ENCODE data around the gene RIPK4.

Gene RIPK4

DNA sequence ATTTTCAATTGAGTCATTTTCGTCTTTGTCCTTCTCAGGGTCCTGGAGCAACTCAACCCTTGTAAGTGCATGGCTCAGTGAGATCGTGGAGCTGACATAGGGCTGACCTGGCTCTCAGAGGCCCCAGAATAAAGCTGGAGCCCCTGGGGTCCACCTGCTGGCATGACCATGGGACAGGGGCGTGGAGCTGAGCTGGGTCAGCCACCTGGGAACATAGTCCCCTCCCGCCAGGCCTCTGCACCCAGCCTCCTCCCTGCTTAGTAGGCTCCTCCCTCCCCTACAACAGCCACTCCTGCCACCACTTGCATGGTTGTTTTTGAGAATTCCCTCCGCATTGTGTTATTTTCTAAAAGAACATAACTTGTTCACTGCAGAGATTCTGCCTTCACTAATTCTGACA lies 3.1 kb upstream of the RIPK4 start:
- in situ Hi-C loops (cut with MboI; ENCODE audit: low sequenced_read_pairs): no loop called here

DNA sequence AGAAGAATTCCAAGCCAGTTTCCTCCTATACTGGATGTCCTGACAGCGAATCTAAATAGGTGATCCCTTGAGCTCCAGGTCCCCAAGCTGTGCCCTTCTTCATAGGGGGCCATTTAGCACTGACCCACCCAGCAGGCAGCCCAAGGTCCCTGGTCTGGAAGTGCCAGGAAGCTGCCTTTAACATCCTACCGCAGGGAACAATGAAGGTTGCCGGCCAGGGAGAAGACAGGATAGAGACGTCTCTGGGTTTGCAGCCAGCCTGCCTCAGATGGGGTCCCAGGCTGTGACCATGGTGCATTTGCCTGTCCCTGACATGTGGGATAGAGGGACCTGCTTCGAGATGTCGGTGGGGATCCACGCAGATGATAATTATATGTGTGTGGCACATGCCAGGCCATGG lies 2.7 kb upstream of the RIPK4 start:
- in situ Hi-C loops (cut with MboI; ENCODE audit: low sequenced_read_pairs): no loop called here

DNA sequence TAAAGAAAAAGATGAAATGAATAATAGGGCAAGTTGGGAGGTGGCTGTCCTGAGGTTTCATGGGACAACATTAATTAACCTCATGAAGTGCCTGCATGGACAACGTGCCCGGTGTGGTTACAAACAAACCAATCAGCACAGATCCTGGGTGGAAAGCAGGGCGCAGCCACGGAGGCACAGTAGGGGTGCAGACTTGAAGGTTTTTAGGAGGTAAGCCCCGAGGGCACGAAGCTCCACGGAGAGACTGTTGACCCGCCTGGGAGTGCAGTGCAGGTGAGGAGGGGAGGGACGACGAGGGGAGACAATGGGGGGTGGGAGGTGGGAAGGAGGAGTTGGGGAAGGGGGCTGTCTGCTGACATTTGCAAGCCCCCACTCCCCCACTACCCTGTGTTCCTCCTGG lies 2.3 kb upstream of the RIPK4 start:
- in situ Hi-C loops (cut with MboI; ENCODE audit: low sequenced_read_pairs): no loop called here

DNA sequence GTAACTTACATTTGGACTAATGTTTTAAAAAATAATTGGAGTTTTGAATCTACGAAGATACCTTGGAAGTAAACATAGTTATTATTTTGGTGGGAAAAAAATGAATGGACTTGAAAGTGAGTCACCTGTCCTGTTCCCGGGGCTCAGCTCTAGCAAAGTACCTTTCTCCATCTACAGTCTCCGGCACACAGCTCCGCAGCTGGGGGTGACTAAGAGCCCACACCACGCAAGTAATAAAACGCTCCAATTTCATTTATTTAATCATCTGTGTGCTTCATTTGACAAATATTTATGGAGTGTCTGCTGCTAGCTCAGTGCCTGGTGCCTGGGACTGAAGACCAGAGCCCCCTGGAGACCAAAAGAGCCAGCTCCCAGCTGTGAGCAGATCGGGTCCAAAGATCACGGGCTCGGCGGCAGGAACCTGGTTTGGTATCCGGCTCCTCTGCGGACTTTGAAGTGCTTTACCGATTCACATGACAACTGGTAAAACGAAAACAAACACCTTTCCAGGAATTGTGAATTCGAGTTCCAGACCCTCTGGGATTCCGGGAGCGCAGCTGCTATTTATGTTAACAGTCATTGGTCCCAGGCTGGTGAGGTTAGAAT lies 1.7 kb upstream of the RIPK4 start:
- in situ Hi-C loops (cut with MboI; ENCODE audit: low sequenced_read_pairs): no loop called here

DNA sequence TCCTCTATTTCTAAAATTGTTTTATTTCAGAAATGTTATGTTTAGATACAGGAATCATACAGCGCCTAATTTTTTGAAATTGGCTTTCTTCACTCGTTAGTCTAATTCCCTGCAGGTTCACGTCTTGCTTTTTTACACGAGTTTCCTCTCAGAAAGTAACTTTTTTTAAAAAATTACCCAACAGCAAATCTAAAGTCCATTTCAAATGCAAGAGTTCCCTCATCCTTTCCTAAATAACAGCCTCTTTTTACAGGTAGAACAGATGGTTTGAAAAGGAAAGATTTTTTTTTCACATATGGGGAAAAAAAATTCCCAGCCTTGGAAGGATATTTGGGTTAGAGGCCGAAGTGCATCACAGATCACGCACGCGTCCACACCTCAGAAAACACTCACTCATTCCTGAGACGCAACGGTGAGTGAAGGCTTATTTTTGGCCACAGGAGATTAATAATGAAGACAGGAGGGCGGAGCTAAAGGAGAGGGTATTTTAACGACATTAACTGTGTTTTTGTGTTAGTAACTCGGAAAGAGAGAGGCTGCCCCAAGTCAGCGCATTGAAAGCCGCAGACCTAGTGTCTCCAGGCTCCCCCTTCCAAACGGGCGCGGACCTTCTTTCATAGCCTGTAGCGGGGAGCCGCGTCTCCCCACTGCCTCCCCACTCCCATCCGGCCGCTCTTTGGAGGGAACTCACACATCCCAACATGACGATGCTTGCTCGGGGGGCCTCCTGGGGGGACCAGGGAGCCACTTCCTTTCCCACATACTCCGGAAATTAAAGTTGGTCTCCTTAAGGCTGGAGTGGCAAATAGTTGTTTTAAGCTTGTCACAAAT lies 969 bp upstream of the RIPK4 start:
- in situ Hi-C loops (cut with MboI; ENCODE audit: low sequenced_read_pairs): no loop called here

DNA sequence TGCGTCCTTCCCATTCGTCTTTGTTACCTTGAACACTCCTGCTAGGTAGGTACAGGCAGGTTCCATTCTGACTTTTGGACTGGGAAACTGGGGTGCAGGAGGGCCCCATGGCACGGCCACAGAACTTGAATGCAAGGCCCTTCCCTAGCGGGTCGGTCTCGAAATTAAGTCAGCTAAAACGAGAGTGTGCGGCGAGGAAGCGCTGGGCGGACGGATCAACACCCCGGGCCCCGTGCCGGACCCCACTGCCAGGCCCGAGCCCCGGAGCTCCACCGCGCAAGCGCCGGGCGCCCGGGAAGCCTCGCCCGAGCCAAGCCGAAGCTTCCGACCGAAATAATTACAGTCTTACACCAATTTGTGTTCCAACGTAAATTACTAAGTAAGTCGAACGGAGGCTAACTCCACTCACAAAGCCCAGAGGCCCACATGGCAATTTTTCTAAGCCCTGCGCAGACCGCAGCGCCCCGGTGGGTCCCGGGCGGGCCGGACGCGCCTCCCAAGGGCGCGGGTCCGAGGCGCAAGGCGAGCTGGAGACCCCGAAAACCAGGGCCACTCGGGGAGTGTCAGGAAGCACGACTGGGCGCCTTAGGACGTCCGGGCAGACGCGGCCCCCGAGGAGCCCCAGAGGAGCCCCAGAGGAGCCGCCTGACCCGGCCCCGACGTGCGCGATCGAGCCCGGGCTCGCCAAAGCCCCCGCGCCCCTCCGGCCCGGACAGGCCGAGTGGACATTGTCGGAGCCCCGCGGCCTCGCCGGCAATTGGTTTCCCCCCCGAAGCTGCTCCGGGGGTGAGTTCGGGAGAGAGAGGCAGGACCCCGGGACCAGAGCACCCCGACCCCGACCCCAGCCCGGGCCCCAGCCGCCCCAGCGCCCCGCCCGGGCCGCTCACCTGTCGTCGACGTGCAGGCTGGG lies 624 bp downstream of the RIPK4 start:
- in situ Hi-C loops (cut with MboI; ENCODE audit: low sequenced_read_pairs): no loop called here

DNA sequence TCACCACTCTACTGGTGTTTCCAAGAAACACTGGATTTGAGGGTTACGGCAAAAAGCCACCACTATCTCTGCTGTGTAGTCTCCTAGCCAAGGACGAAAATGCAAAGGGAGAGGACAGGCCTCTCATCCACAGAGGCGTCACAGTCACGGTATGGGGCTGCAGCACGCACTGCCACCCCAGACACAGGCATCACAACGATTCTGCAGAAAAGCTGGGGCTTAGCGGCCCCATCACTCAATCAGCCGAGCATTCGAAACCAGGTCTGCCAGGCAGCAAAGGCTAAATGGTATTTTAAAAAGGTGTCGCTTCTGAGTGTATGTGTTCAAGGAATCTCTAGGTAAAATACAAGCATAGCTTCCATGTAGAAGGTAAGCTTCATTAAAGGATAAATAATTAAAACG lies 1.4 kb downstream of the RIPK4 start:
- in situ Hi-C loops (cut with MboI; ENCODE audit: low sequenced_read_pairs): no loop called here

DNA sequence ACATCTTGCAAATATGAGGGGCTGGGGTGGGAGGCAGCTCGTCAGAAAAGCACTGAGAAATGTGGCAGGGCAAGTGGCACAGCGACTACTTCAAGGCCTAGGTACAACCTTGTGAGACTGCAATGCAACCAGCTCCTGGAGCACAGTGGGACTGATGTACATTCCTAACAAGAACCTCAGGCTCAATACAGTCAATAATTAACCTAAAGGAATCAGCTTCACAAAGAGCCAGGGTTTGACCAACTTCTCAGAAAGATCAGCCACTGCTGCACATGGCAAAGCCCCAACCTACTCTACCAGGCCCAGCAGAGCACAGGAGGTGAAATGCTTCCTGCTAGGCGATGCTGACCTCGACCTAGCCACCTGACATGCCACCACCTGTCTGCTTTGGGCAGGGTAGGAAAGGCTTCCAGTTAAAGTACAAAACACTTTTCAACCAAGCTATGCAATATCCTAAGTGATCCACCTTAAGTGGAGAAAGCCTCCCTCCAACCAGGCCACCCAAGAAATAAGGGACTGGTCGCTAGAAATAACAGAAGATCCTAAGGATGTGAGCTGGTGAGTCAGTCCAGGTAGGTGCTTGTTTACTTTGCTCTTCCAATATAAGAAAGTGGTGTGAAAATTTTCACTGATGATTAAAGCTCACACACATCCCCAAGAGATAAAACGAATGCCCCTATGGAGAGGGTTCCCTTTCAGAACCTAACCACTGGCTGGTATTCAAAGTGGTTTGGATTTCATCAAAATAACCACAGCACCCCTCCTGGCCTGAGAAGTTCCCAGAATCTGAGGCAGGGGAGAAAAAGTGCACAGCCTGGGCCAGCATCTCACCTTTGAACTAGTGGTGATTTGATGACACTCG lies 2.1 kb downstream of the RIPK4 start:
- in situ Hi-C loops (cut with MboI; ENCODE audit: low sequenced_read_pairs): no loop called here

DNA sequence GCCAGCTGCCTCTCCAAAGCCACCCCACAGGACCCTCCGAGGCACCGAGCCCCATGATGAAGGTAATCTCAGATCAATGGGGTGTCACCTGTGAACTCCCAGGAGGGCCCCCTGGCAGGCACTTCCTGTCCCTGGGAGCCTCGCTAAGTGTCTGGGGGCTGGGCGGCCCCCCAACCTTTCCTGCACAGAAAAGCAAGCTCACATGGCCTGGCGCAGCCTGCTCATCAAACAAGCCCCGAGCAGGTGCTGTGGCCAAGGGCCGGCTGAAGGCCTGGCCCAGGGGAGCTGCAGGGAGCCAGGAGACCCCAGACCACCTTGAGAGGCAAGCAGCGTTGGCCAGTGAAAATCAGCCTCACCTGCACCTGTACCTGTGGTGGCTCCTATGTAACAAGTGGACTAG lies 2.9 kb downstream of the RIPK4 start:
- in situ Hi-C loops (cut with MboI; ENCODE audit: low sequenced_read_pairs): no loop called here

DNA sequence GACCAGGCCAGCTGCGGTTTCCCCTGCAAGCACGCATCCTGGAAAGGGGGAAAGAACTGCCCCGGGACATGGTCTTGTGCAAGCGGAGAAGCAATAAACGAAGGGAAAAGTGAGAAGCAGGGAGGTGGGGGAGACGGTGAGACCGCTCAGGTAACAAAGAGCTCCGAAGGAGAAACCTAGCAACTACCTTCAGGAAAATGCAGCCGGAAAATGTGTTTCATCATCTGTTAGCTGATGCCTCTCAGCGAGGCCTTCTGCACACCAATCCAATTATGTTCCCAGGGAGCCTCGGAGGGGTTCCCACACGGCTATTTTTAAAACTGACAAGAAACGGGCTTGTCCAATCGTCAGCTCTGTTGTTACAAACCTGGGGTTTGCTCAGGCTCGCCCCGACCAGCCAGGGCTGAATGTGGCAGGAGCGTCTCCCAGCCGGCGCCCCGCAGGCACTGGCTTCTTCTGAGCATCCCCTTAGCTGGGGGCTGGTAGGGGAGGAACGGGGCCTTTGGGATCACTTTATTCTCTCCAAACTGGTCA lies 3.4 kb downstream of the RIPK4 start:
- in situ Hi-C loops (cut with MboI; ENCODE audit: low sequenced_read_pairs): no loop called here

DNA sequence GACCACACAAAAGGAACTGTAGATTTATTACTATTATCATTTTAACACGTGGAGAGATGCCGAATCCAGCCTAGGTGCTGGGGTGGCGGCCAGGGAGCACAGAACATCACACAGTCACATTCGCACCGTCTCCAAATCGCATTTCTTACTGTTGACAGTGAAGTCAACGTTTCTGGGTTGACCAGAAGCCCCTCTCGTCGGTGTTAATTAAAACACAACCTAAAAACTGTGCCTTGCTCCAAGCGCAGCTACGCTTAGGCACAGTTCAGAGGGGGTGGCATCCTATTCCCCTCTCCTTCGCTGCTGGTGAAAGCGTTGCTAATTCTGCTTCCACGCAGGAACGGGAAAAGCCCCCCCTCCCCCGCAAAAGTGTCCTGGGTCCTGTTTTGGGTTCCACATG lies 4.1 kb downstream of the RIPK4 start:
- in situ Hi-C loops (cut with MboI; ENCODE audit: low sequenced_read_pairs): no loop called here

DNA sequence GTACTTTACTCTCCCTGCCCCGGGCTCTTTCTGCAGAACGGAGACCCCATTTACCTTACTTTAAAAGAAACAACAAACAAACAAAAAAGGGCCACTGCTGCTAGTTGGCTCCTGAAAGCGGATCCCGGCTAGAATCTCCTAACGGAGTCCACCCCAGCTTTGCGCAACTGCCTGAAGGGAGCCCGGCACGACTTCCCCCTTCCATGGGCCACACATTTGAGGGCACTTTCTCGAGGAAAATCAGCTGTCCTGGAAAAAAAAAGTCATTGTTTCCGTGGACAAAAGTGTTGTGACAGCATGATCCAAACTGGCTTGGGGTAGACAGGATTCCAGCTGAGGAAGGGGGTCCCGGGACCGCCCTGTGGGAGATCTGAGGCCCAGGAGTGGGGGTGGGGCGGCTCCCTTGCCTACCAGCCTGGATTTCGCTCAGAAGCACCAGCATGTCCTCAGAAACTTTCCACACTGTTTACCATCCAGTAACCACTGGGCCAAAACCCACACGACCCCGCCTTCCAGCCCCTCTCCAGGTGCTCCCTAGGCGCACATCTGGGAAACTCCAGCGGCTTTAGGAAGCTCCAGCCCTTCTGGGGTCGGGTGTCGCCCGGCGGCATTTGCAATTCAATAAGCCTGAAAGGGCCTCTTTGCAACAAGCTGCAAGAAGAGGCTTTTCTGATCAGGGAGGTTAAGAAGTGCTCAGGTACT lies 4.8 kb downstream of the RIPK4 start:
- in situ Hi-C loops (cut with MboI; ENCODE audit: low sequenced_read_pairs): no loop called here

DNA sequence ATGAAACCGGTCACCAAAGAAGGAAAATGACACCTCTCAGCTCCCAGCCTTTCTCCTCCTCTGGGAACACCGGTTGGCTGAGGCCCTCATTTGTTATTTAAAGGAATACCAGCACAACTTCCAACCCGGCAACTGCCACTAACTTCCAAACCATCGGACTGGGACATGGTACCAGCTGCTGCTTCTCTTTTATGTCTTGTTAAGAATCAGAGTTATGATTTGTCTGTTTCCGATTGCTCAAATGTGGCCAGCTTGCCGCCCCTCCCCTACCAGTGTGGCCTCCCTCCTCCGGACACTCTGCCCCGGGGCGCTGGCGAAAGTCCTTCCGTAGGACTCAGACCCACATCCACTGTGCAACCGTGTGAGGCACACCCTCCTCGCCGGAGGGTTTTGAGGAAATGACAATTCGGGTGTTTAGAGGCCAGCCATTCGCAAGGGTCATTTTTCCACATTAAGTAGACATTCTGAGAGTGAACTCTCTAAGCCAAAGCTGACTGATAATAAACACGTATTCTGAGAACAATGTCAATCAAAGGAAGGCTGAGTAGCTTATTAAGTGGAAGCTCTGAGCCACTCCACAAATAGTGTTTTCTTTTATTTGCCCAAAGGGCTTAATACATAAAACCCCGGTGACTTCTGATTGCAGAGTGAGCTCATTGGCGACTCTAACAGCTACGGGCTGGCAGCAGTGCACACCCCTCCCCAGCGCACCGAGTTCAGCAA lies 5.5 kb downstream of the RIPK4 start:
- in situ Hi-C loops (cut with MboI; ENCODE audit: low sequenced_read_pairs): no loop called here

DNA sequence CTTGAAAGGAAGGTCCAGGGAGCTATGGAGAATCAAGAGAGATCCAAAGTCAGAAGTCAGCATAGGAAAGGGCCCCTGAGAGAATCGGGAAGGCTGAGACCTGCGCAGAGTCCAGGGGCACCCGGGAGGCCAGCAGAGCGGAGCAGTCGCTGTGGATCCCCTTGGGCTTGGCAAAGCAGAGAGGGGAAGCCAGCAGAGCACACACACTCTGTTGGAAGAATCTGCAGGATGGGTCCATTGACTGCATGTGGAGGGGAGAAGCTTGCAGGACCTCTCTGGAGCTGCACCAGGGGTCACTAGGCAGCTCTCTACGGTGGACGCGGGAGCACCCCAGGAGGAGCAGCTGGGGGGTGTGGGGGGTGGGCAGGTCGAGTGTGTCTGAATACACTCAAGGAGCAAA lies 6.4 kb downstream of the RIPK4 start:
- in situ Hi-C loops (cut with MboI; ENCODE audit: low sequenced_read_pairs): no loop called here

DNA sequence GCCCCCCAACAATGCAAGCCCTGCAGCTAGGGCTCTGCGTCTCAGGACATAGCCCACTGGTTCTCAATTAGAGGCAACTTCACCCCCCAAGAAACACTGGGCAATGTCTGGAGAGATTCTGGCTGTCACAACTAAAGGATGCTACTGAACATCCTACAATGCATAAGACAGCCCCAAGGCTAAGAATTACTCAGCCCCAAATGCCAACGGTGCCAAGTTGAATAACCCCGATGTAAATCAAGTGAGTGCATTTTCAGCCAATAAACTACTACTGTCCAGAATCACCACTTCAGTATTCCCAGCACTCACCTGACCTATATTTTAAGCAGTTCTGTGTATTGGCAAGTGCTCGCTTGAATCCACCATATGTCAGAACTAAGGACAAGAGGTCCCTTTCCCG lies 6.9 kb downstream of the RIPK4 start:
- in situ Hi-C loops (cut with MboI; ENCODE audit: low sequenced_read_pairs): no loop called here

DNA sequence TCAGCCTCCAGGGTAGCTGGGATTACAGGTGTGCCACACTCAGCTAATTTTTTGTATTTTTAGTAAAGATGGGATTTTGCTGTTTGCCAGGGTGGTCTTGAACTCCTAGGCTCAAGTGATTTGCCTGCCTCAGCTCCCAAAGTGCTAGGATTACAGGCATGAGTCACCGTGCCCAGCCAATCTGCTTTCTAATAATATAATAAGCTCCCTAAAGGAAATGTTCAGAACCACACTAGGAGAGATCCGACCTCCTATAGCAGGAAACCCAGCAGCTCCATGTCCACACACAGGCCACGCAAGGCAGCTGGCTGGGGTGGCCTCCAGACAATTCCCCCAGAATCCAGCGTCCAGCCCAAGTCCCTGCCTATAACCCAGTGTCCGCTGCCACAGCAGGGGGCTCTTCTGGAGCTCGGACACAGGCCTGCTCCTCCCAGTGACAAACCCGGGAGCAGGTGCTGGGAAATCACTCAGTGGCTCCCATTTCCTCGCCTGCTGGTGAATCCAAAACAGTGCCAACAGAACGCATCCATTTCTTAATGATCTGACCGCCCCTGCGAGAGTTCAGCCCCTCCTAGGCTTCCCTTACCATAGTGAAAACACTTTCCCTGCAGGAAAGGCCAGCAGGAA lies 7.5 kb downstream of the RIPK4 start:
- in situ Hi-C loops (cut with MboI; ENCODE audit: low sequenced_read_pairs): no loop called here

DNA sequence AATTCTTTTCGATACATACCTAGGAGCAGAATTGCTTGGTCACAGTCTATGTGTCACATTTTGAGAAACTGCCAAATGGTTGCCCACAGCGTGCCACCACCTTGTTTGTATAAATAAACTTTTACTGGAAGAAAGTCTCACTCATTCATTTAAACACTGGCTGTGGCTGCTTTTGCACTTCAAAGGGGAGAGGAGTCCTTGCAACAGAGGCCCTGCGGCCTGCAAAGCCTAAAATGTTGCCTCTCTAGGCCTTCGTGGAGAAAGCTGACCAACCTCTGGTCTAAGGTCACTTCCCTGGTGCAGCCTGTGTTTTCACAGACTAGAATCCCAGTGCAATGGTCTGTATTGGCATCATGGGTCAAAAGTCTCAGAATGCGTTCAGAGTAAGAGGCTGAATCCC lies 8.3 kb downstream of the RIPK4 start:
- in situ Hi-C loops (cut with MboI; ENCODE audit: low sequenced_read_pairs): no loop called here

DNA sequence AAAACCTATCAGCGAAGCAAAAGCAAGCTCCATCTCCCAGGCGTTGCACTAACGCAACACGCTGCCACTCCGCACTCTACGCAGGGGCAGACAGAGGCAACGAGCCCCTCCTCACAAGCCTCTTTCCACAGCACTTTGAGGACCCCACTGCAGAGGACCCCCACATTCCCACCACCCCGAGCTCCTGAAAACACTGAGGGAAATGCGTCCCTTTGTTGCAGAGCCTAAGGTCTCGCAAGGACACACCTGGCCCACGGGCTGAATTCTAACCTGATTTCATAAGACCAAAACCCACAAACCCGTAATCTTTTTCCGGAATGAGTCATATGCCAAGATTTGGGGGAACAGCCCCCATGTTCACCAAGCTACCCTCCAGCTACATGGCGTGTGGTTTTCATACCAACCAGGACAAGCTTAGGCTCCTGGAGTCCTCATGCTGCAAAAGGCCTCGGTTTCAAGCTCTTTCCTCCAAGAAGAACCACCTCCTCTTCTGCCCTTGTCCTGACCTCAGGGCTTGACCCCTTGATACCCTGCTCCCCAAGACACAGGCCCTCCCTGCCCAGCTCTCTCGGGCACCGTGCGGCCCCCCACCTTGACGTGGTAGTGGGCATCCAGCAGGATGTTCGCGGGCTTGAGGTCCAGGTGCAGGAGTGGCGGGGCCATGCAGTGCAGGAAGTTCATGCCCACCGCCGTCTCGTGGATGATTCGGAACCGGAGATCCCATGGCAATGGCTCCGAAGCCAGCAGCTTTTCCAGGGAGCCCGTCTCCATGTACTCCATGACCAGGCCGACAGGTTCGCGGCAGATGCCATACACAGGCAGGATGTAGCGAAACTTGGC lies 10.7 kb downstream of the RIPK4 start:
- in situ Hi-C loops (cut with MboI; ENCODE audit: low sequenced_read_pairs): no loop called here
